PC-9 (cell line): ENCODE results near the gene NOXA1.

Experiments used
- EZH2 ChIP-seq: fragments of 200-600 bp; sonication (generic); IDR thresholded peaks from 2 replicates; pipeline ENCODE4 v1.8.0; 2017; ENCODE audit warnings: antibody characterized with exemption, low read depth
- TF ChIP-seq, protein P1 (sequence below): fragments of 200-600 bp; sonication (generic); conservative IDR thresholded peaks from 2 replicates; pipeline ENCODE4 v1.6.1; 2017; ENCODE audit warnings: mixed run types, antibody characterized with exemption, mild to moderate bottlenecking, moderate library complexity

DNA sequence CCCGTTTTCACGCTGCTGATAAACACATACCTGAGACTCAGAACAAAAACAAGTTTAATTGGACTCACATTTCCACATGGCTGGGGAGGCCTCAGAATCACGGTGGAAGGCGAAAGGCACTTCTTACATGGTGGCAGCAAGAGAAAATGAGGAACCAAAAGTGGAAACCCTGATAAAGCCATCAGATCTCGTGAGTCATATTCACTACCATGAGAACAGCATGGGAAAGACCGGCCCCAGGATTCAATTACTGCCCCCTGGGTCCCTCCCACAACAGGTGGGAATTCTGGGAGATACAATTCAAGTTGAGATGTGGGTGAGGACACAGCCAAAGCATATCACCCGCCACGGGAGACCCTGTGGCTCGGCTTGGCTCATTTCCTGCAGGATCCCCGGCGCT is 20.4 kb upstream of the NOXA1 start:
- TF ChIP-seq, protein P1, sequence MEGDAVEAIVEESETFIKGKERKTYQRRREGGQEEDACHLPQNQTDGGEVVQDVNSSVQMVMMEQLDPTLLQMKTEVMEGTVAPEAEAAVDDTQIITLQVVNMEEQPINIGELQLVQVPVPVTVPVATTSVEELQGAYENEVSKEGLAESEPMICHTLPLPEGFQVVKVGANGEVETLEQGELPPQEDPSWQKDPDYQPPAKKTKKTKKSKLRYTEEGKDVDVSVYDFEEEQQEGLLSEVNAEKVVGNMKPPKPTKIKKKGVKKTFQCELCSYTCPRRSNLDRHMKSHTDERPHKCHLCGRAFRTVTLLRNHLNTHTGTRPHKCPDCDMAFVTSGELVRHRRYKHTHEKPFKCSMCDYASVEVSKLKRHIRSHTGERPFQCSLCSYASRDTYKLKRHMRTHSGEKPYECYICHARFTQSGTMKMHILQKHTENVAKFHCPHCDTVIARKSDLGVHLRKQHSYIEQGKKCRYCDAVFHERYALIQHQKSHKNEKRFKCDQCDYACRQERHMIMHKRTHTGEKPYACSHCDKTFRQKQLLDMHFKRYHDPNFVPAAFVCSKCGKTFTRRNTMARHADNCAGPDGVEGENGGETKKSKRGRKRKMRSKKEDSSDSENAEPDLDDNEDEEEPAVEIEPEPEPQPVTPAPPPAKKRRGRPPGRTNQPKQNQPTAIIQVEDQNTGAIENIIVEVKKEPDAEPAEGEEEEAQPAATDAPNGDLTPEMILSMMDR = no peak
- no peak for TF ChIP-seq EZH2
